ENCODE data around the gene GTF3C4.

DNA sequence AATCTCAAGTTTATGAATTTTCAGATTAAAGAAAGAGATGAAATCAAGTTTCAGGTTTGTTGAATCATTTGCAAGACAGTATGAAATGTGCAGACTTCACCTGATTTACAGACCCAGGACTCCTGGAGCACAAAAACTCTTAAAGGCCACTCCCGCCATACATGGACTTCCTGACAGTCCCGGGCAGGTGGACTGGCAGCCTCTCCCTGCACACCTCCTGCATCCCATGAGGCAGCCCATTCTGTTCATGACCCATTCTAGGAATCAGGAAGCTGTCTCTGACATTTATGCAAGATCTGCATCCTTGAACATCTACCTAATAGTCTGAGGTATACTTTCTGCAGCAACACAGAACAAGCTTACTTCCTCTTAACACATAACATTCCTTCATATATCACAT lies 6.4 kb upstream of the GTF3C4 start:
- TF ChIP-seq, protein P1, sequence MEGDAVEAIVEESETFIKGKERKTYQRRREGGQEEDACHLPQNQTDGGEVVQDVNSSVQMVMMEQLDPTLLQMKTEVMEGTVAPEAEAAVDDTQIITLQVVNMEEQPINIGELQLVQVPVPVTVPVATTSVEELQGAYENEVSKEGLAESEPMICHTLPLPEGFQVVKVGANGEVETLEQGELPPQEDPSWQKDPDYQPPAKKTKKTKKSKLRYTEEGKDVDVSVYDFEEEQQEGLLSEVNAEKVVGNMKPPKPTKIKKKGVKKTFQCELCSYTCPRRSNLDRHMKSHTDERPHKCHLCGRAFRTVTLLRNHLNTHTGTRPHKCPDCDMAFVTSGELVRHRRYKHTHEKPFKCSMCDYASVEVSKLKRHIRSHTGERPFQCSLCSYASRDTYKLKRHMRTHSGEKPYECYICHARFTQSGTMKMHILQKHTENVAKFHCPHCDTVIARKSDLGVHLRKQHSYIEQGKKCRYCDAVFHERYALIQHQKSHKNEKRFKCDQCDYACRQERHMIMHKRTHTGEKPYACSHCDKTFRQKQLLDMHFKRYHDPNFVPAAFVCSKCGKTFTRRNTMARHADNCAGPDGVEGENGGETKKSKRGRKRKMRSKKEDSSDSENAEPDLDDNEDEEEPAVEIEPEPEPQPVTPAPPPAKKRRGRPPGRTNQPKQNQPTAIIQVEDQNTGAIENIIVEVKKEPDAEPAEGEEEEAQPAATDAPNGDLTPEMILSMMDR (IDR thresholded peaks at IDR 0.05): no peak
- no peak for TF ChIP-seq POLR2A (IDR thresholded peaks at IDR 0.05)
